ENCODE measurements around the gene IMPG2.

- TF ChIP-seq CTCF (conservative IDR thresholded peaks at IDR 0.05 in 1 of 2, IDR thresholded peaks at IDR 0.05 in 1 of 2; ENCODE audit: low read depth in 1 of 2, low read length in 2 of 2) (no peak), EZH2 (IDR thresholded peaks at IDR 0.05; ENCODE audit: low read length, missing control alignments) (no peak)
These were observed 117.7 kb downstream of the IMPG2 start for GRCh38 chr3:101202640-101203039.

All from fibroblast of lung (primary cell).